T-helper 22 cell (primary cell): Measurements from ENCODE around the gene ITGA3.
"Not testable (repeated sequence)": the region's sequence is repeated elsewhere in the genome, so short reads cannot be mapped to it uniquely, and the experiment has no call there.

Source experiments
- DNase-seq: peaks from one replicate; pipeline ENCODE4 v3.0.0-alpha.2; 2020; ENCODE audit warnings: low read depth

ITGA3 gene

DNA sequence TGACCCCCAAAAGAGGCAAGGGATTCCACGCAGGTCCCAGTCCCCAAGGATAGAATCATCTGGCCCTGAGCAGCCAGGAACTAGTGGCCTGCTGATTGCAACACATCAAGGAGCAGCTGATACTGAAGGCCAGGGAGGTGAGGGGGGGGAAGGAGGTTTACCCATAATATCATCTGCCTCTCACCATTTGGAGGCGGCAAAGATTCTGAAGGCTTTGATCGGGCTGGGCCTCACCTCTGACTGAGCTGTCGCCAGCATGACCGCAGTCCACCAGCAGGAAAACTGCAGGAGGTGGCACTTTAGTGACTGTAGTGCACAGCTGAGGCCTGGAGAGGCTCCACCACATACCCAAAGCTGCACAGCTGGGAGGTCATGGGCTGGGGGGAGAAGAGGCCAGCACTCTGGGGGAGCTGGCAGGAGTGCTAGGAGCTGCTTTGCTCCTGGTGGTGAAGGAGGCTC lies 20.5 kb upstream of the ITGA3 start:
- no peak for DNase-seq

DNA sequence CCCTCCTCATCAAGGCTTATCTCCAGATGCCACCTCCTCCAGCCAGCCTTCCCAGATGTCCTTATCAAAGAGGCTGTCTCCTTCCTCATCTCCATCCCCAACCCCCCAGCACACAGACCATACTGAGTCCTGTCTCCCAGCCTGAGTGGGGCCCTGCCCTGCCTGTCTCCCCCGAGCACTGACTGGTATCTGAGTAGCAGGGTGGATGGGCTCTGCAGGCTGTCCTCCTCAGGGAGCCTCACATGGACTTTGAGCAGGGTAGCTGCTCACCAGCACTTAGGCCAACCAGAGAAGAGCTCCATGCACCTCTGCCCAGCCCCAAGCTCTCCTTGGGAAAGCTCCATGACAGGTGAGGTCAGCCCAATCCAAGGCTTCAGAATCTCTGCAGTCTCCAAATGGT lies 20.0 kb upstream of the ITGA3 start:
- DNase-seq: no peak

DNA sequence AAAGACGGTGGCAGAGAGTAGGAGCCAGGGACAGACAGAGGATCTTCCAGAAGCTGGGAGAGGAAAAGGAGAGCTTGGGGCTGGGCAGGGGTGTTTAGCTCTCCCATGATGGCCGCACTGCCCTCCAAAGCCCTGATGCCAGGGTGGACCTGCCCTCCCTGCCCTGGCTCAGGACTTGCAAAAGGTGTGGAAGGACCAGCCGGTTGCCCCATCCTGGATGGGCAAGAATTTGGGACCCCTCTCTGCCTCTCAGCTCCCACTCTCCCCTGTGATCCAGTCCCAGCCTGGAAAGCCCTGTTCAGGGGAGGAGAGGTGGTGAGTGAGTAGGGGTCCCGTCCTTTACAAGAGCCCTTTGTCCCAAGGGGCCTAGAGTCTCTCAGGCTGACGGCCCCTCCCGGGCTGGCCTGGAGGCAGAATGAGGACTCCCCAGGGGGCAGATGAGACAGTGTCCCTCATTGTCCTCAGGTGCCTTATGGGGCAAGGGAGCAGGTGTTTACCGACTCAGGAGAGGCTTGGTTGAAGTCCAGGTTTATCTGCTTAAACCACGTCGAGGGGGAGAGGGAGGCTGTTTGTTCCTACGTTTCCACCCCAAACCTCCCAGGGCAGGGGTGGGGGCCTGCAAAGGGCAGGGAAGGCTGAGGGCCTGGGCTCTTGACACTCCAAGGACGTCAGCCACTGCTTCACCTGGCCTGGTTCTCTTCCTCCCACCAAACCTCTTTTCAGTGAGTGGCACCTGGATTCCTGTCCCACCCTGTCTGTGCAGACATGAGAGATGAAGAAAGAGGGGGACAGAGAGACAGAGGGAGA lies 19.3 kb upstream of the ITGA3 start:
- no peak for DNase-seq

DNA sequence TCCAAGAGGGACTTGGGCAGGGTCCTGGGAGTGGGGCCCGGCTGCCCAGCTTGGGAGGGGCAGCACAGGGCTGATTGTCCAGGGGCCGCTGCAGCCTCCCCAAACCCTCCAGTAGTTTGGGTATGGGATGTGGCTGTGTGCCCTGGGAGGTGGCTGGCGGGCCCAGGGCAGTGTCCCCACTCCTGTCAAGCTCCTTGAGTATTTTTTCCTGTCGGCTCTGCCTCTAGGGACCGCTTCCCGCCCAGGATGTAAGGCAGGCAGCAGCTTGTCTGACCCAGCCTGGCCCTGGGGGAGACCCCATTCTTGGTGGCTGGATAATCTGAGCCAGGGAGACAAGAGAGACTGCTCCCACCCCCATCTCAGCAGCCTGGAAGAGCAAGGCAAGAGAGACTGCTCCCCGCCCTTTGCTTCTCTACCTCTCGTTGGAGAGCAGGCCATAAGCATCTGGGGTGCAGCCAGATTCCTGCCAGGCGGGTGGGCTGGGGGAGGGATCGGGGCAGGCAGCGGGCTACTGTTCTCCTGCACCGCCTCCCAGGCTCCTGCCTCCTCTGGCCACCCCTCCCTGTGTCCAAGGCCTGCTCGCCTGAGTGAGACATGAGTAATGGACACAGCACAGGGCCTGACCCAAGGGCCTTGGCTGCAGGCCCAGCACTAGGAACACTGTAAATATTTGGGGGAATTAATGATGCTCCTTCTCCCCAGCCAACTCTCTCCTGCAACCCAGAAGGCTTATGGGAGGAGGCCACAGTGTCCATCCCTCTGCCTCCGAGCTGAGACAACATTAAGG lies 18.4 kb upstream of the ITGA3 start:
- DNase-seq: no peak

DNA sequence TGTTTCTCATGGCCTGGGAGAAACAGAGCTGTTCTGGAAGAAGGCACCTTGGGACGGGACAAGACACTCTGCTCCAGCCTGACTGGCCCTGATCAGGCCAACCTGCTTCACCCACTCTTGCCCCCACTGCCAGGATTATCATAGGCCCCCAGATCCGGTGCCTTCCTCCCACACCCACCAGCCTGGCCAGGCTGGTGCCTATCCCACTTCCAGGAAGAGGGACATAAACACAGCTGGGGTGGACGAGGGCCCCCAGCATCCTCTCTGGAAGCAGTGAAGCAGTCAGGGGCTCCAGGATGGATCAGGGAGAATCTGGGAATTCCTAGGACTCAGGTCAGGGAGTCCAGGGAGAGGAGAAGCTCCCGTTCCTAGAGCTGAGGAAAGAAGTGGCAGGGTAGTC lies 16.9 kb upstream of the ITGA3 start:
- no peak for DNase-seq

DNA sequence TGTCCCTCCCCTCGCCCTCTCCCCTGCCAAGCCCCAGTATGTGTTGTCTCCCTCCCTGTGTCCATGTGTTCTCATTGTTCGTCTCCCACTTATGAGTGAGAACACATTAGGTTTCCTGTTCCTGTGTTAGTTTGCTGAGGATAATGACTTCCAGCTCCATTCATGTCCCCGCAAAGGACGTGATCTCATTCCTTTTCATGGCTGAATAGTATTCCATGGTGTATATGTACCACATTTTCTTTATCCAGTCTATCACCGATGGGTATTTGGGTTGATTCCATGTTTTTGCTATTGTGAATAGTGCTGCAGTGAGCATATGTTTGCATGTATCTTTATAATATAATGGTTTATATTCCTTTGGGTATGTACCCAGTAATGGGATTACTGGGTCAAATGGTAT lies 15.4 kb upstream of the ITGA3 start:
- DNase-seq: not testable (repeated sequence)

DNA sequence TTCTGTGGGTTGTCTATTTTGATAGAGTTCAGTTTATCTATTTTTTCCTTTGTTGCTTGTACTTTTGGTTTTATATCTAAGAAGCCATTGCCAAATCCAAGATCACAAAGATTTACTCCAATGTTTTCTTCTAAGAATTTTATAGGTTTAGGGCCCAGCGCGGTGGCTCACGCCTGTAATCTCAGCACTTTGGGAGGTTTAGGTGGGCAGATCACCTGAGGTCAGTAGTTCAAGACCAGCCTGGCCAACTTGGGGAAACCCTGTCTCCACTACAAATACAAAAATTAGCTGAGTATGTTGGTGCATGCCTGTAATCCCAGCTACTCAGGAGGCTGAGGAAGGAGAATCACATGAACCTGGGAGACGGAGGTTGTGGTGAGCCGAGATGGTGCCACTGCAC lies 13.7 kb upstream of the ITGA3 start:
- DNase-seq: no peak

DNA sequence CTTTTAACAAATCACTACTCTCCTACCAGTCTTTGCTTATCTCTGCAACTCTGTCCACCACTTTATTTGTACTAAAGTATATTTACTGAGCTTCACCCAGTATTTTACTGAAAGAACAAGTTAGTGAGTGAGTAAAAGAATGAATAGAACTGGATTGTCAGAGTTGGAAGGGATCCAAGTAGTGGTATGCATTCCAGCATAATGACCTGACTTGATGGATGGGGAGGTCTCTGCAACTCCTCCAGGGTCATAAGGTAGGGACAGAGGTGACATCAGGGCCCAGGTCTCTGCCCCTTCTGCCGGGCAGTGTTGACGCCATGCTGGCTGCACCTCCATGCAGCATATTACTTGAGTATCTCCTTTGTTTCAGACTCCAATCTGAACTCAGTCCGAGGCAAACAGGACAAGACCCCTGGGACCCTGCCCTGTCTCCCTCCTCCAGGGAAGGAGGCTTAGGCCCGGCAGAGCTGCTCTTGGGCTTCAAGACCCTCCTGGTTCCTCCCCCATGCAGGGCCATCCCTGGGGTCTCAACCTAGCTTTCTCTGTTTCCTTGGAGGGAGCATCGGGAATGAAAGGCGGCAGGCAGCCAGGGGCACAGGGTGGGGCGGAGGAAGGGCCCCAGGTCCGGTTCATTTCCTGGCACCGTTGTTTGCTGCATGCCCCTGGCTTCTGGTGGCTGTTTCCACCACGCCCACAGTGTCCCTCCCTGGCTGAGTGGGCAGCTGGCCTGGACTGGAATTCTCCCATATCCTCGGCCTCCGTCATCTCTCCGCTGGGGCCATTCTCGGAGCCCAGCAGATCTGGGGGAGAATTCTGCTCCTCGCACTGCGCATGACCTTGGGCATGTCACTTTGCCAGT lies 12.4 kb upstream of the ITGA3 start:
- DNase-seq: no peak

DNA sequence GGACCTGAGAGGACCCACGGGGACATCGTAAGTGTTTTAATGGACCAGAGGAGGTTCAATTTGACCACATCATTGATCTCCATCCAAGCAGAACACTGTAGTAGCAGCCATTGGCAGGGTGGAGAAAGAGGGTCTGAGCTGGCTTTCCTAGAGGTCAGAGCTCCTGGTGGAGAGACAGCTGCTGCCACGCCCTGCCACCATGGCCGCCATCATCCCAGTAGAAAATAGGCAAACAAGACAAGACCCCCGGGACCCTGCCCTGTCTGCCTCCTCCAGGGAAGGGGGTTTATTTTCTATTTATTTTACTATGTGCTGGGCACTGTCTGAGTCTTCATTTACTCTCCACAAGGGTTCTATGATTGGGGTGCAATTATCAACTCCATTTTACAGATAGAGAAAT lies 11.4 kb upstream of the ITGA3 start:
- DNase-seq: no peak

DNA sequence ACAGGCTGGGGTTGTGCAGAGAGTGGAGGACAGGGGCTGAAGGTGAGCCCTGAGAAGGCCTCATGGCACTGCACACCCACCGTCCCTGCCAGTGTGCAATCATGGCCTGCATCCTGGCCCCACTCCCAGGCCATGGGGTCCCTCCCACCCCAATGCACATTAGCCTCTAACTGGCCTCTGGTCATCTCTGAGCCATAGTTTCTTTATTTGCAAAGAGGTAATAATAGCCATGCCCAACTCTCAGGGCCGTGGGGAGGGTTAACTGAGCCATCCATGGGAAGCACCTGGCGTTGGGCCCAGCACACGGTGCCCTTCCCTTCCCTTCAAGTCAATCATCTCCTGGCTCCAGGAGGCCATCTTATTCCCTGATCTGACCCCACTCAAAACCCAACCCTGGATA lies 10.8 kb upstream of the ITGA3 start:
- no peak for DNase-seq

DNA sequence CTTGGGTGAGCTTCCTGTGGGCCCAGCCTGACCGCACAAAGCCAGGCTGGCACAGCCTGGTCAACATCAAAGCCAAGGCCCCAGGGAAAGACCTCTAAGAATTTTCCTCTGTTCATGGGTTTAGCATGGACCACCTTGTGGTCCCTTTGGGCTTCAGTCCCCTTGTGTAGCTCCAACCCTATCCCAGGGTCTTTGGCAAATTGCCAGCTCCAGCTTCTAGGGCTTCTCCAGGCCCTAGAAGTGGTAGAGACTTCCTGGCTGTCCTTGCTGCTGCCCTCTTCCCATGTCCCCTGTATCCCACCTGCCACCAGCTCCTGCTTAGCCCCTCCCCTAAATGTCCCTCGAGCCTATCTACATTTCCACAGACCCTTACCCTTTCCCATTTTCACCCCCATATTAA lies 9.7 kb upstream of the ITGA3 start:
- DNase-seq: no peak

DNA sequence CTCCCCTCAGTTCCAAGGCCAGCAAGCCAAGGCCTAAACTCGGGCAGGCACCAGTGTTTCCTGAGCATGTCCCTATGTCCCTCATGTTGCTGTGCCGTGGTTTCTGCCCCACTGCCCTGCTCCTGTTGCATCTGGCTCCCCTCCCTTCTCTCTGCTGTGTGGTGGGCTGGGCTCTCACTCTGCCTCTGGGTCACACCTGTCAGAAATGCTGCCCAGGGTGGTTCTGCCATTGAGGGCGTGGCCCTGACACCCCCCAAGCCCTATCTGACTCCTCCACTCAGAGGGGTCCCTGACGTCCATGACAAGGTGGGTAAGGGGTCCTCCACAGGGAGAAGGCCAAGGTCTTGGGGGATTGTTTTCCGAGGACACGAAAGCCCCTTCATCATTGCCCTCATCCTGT lies 9.2 kb upstream of the ITGA3 start:
- no peak for DNase-seq

DNA sequence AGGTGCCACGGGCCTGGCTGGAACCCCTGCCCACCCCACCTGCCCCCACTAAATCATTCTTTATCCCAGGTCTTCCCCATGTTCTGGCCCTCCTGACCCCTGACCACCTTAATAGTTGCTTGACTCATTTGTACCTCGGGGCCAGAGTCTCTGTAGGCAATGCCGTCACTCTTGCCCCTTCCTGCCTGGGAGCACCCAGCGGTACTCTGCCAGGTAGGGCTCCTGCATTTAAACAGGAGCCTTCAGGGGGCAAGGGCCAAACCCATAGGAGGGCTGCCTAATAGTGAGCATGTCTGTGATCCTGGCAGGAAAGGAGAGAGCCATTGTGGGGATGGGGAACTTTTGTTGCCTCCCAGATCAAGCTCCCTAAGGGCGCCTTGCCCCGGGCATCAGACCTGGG lies 8.8 kb upstream of the ITGA3 start:
- DNase-seq: no peak

DNA sequence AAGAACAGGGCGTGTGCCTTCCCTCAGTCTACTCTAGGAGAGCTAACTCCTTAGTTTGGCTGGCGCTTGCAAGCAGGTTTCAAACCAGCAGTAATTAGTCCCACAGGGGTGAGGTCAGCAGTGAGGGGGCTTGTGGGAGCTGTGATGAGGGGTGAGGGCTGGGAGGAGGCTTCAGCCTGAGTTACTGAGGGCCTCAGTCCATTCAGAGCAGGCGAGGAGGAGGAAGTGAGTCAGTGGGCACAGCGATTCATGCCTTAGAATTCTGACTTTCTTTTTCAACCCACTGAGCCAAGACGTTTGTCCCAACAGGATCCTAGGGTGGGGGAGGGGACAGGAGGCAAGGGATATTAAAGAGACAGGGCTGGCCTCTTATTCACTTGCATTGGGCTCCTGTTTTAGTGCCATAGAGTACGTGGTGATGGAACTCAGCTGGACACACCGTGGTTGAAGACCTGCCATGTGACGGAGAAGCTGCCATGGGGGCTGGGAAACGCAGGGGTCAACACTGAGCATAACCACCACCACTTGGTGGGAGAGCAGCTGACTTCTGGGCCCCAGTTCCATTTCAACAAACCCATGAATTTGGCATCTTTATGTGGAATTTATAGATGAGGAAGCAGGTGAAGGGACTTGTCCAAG lies 8.3 kb upstream of the ITGA3 start:
- no peak for DNase-seq

DNA sequence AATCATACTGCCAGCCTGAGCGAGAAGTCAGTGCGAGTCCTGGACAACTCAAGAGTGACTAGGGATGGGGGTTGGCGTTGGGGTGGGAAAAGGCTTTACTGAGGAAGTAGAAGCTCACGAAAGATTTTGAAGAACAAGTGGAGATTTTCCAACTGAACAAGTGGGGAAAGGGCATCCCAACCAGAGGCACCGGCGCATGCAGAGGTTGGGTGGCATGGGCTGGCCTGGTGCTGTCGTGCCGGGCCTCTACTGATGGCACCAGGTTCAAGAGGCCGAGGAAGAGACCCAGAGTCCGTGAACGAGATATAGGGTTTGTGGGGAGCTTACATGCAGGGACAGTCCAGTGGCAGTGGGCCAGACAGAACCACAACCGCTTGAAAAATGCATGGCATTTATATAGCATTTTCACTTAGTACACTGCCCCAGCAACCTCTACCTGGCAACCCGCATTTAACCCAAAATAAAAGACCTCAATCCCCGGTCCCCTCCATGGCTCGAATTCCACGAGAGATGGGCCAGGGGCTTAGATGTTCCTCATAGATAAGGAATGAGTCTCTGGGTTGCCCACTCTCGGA lies 7.7 kb upstream of the ITGA3 start:
- DNase-seq: no peak

DNA sequence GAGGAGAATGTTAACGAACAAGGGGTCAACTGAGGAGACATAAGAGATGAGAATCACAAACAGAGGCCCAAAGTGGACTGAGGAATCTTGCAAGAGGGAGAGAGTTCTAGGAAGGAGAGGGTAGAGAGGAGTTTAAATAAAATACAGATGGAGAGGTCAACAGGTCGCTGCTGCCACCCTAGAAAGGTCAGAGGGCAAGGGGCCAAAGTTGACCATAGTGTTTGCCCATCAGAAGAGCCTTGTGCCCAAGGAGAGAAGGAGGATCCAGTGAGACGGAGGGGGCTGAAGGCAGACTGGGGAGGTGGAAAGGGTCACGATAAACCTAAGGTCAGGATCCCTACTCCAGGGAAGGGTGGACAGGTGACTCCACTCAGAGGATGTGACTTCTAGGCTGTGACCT lies 6.9 kb upstream of the ITGA3 start:
- no peak for DNase-seq

DNA sequence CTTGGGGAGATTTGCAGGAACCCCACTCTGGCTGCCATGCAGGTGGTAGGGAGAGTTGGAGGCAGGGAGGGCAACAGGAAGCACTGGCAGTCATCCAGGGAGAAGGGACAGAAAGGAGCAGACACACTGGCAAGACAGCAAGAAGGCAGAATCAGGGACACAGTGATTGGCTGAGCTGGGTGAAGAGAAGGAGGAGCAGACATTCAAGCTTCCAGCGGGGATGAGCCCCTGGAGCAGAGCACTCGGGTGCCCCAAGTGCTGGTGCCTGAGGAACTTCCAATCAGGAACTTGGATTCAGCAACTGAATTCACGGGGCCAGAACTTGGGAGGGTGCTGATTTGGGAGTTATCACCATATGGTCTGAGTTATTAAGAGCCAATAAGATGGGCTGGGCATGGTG lies 6.3 kb upstream of the ITGA3 start:
- no peak for DNase-seq

DNA sequence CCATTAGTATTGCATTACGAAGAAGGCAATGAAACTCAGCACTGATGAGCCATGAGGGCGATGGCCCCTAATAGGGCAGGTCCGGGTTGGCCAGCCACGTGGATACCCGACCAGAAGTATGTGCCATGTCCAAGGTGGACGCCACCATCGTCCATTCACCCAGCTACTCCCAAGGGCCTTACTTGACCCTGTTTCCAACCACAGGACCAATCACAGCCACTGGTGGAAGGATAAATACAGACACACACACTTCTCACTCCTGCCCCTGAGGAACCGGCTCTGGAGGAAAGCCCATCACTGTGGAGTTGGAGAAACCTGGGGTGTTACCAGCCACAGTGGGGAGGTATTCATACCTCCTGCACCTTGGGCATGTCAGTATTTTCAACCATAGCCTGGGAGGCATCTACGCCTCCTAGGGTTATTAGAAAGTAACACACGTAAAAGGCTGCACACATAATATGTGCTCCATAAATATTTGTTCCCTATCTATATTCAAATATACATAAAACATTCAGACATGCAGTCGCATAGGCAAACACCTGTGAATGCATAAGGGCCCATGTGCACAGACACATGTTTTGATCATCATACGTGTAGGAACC lies 5.4 kb upstream of the ITGA3 start:
- no peak for DNase-seq

DNA sequence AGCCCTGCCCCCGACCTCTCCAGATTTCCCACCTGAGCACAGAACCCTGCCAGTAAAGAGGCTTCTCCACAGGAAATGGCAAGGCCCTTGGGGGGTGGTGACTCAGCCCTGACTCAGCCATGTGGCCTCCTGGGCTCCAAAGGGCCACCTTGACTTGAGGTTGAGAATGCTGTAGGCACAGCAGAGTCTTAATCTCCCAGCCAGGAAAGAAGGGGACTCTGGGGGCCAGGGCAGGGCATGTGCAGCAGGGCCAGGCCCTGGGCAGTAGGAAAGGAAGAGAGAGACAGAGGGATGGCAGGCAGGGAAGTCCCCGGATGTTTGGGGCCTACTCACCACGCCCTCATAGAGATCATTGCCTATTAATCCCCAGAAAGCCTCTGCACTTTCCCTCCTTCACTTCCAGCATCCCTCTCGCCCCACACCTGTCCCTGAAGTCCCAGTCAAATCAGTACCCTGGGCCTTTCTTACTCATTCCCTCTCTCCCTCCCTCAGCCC lies 4.8 kb upstream of the ITGA3 start:
- no peak for DNase-seq

DNA sequence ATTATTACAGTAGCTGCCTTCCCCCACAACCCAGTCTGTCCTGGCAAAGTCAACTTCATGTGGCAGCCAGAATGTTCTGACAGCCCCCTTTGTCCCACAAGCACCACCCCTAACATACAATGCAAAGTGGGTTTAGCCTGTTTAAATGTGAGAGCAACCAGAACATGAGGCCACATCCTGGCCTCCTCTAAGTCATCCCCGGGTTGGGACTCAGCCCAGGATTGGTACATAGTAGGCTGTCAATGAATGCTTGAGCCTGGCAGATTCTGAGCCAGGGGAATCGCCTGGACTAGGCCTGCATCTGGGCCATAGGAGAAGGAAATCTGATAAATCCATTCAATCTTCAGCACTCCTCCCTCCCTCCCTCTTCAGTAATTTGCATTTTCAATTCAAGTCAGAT lies 4.3 kb upstream of the ITGA3 start:
- DNase-seq: no peak

DNA sequence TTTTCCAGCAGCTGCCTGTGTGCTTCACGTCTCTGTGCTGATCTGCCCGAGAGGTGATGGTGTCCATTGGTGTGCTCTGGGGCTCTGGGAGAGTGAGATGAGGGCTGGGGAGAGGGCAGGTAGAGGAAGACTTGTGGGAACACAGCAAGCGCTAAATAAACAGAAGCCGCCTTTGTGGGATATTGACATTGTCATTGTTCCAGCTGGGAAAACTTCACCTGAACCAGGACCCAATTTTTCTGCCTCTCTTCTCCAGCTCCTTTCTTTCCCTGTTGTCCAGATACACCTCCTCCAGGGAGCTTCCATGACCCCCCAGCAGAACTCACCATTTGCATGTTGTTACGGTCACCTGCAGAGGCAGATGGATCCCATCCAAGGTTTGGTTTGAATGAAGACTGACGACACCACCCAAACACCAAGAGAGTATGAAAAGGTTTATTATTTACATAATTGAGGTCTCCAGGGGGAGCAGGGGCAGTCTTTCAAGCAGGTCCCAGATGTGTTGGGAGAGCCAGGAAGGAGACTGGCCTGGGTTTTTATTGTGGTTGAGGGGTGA lies 3.6 kb upstream of the ITGA3 start:
- no peak for DNase-seq
